HepG2 (cell line): Measurements from ENCODE around the gene ANKRD60.

Experiments used
- RERE ChIP-seq: IDR thresholded peaks from 2 replicates; pipeline ENCODE4 v1.6.1; 2016; ENCODE audit warnings: low read depth, missing genetic modification reagents, missing compliant biosample characterization
- WIZ ChIP-seq: sonication (generic); formaldehyde crosslinking; IDR thresholded peaks from 2 replicates; pipeline ENCODE4 v1.5.1; 2020; ENCODE audit warnings: mild to moderate bottlenecking, missing genetic modification reagents

- TF ChIP-seq RERE (CRISPR knock-in tag): no peak
- TF ChIP-seq WIZ (CRISPR knock-in tag): no peak
These were observed 29.5 kb downstream of the ANKRD60 start for GRCh38 chr20:58198901-58199355.
